ENCODE results near the gene KCNF1. TPM values are rescaled to one million over a fixed set of nuclear protein-coding genes. Genes with fewer than 3 reads are reported as not detected.

The KCNF1 gene
- total RNA-seq, 1 donor from 2014 or later, result not detected

DNA sequence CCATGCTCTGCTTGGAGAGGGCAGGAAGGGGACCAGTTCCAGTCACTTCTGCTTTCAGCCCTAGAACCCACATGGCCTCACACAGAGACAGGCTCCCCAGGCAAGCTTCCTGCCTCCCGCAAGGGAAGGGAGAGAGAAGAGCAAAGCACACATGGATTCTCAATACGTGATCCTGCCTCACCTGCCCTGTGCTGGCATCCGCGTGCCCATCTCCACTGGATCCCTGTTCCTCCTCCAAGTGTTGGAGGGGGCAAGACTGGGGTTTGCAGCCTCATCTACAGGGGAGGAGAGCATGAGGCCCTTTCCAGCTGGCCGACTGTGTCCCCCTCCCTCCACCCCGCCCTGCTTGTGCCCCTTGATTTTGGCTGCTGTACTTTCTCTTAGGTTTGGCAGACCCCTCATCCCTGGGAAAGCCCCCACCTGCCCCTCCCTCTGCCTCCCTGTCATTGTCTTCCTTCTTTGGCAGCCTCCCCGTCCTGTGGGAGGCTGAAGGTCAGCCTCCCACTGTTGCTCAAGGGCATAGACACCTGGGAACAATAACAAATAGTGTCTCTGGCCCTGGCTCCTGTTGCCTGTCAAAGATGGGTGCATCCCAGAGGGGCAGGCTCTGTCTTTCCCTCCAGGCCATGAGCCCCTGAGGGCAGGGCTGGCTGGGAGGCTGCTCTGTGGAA lies 22.7 kb downstream of the KCNF1 start:
- no peak overlapping the region for H2AFZ ChIP-seq (replicated peaks)

DNA sequence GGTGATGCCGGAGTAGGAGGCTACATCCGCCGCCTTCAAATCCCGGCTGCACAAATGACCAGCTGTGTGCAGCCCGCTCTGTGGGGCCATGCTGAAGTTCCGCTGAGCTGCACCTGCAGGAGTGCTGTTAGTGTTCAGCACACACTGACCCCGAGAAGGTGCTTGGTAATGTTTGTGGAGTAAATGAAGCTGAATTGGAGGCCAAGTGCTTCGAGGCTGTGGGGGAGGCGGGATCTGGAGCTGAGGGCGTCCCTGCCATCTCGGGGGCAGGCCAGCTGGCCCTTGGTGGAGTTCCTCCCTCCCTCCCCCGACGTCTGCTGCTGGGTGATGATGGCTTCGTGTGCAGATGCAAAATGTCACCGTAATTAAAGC lies 23.2 kb downstream of the KCNF1 start:
- no peak overlapping the region for H3K9ac ChIP-seq

More for the DNA sequence above, 22.7 kb downstream of the KCNF1 start:
- Histone ChIP-seq H3K79me2 (ENCODE audit: low read depth) (no peaks in the 10 kb centered on the region), H4K20me1 (ENCODE audit: low read depth) (no peaks in the 10 kb centered on the region), H3K27ac (no peak overlapping the region), H3F3A (ENCODE audit: low read depth) (no peaks in the 10 kb centered on the region), H3K9me3 (ENCODE audit: low read depth) (no peaks in the 10 kb centered on the region), H3K4me1 (no peaks in the 10 kb centered on the region), H3K4me3 (no peak overlapping the region), H3K36me3 (no peaks in the 10 kb centered on the region), H3K4me2 (no peak overlapping the region), H3K27me3 (no peaks in the 10 kb centered on the region), H3K9ac (no peak overlapping the region)
- Mint-ChIP-seq H3K4me3 (no peak overlapping the region), H3K36me3 (no peaks in the 10 kb centered on the region), H3K27me3 (ENCODE audit: insufficient read depth, low read depth) (peaks cover 16% of the 10 kb centered on the region), H3K9me3 (peaks cover 1% of the 10 kb centered on the region), H3K27ac (no peak overlapping the region), H3K4me1 (peaks cover 50% of the 10 kb centered on the region)
- no peak for DNase-seq (ENCODE audit: low spot score)
- TF ChIP-seq EZH2 (IDR thresholded peaks at IDR 0.05) (no peak), EZH2phosphoT487 (IDR thresholded peaks at IDR 0.05) (no peak)
- TF ChIP-seq, protein P1, sequence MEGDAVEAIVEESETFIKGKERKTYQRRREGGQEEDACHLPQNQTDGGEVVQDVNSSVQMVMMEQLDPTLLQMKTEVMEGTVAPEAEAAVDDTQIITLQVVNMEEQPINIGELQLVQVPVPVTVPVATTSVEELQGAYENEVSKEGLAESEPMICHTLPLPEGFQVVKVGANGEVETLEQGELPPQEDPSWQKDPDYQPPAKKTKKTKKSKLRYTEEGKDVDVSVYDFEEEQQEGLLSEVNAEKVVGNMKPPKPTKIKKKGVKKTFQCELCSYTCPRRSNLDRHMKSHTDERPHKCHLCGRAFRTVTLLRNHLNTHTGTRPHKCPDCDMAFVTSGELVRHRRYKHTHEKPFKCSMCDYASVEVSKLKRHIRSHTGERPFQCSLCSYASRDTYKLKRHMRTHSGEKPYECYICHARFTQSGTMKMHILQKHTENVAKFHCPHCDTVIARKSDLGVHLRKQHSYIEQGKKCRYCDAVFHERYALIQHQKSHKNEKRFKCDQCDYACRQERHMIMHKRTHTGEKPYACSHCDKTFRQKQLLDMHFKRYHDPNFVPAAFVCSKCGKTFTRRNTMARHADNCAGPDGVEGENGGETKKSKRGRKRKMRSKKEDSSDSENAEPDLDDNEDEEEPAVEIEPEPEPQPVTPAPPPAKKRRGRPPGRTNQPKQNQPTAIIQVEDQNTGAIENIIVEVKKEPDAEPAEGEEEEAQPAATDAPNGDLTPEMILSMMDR (IDR thresholded peaks at IDR 0.05), result no peak

DNA sequence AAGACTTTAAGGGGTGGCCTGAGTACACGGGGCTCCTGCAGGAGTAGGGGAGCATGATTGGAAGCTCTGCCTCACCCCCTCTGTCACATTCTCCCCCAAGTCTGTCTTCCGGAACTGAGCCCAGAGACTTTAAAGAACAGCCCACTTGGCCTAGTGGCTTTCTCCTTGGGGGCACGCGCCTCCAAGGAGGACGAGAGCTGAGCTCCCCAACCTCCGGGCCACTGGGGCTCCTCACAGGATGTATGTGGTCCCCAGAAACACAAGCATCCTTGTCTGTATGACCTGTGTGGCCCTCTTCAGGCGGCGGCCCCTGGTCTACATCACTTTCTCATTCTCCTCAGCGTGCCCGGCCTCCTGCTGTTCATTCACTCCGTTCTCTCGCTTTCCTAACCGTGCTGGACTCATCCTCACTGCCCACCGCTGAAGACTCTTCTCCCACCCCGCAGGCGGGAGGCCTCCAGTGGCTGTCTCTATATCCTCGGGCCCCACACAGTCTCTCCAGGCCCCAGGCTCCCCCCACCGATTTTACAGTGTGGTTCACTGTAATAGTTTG lies 23.7 kb downstream of the KCNF1 start:
- Histone ChIP-seq H3K27me3 (no peaks in the 10 kb centered on the region), H4K20me1 (ENCODE audit: low read depth) (no peaks in the 10 kb centered on the region), H2AFZ (replicated peaks) (no peak overlapping the region), H3K4me1 (no peaks in the 10 kb centered on the region), H3K4me3 (no peak overlapping the region), H3K79me2 (ENCODE audit: low read depth) (no peaks in the 10 kb centered on the region), H3K27ac (no peak overlapping the region), H3K4me2 (no peak overlapping the region), H3K9ac (no peak overlapping the region), H3K36me3 (no peaks in the 10 kb centered on the region), H3F3A (ENCODE audit: low read depth) (no peaks in the 10 kb centered on the region), H3K9me3 (ENCODE audit: low read depth) (no peaks in the 10 kb centered on the region)
- Mint-ChIP-seq H3K36me3 (no peaks in the 10 kb centered on the region), H3K4me1 (peaks cover 50% of the 10 kb centered on the region), H3K4me3 (no peak overlapping the region), H3K27ac (no peak overlapping the region), H3K9me3 (peaks cover 7% of the 10 kb centered on the region), H3K27me3 (ENCODE audit: insufficient read depth, low read depth) (peaks cover 16% of the 10 kb centered on the region)
- DNase-seq (ENCODE audit: low spot score), result no peak
- no peak for TF ChIP-seq EZH2 (IDR thresholded peaks at IDR 0.05)
- no peak for TF ChIP-seq EZH2phosphoT487 (IDR thresholded peaks at IDR 0.05)
- TF ChIP-seq, protein P1 (IDR thresholded peaks at IDR 0.05), result no peak

More for the DNA sequence above, 23.2 kb downstream of the KCNF1 start:
- TF ChIP-seq EZH2 (IDR thresholded peaks at IDR 0.05) (no peak), EZH2phosphoT487 (IDR thresholded peaks at IDR 0.05) (no peak)
- TF ChIP-seq, protein P1 (IDR thresholded peaks at IDR 0.05), result no peak
- Histone ChIP-seq H3K4me1 (no peaks in the 10 kb centered on the region), H3K27me3 (no peaks in the 10 kb centered on the region), H3K36me3 (no peaks in the 10 kb centered on the region), H4K20me1 (ENCODE audit: low read depth) (no peaks in the 10 kb centered on the region), H3K9me3 (ENCODE audit: low read depth) (no peaks in the 10 kb centered on the region), H3K79me2 (ENCODE audit: low read depth) (no peaks in the 10 kb centered on the region), H3F3A (ENCODE audit: low read depth) (no peaks in the 10 kb centered on the region), H2AFZ (replicated peaks) (no peak overlapping the region), H3K27ac (no peak overlapping the region), H3K4me3 (no peak overlapping the region), H3K4me2 (no peak overlapping the region)
- Mint-ChIP-seq H3K4me3 (peak overlapping the region; percentile 63), H3K4me1 (peaks cover 50% of the 10 kb centered on the region), H3K9me3 (peaks cover 4% of the 10 kb centered on the region), H3K36me3 (no peaks in the 10 kb centered on the region), H3K27ac (no peak overlapping the region), H3K27me3 (ENCODE audit: insufficient read depth, low read depth) (peaks cover 16% of the 10 kb centered on the region)
- no peak for DNase-seq (ENCODE audit: low spot score)
